Right hindlimb (tissue), 1 donor: ENCODE data around the gene KRTAP10-9.

Source experiments
- DNase-seq: peaks from one replicate; pipeline ENCODE4 v3.0.0-alpha.2; 2018

Gene KRTAP10-9

GRCh38 chr21:44670642-44671432 lies 43.9 kb downstream of the KRTAP10-9 start:
- no peak for DNase-seq

- DNase-seq: no peak
These were observed 45.0 kb downstream of the KRTAP10-9 start for GRCh38 chr21:44671911-44672310.

- no peak for DNase-seq
These were observed 51.0 kb downstream of the KRTAP10-9 start for GRCh38 chr21:44677881-44678280.
